HepG2 (cell line): ENCODE results near the gene CTTNBP2NL. TPM values are rescaled to one million over a fixed set of nuclear protein-coding genes. Genes with fewer than 3 reads are reported as not detected.

Experiments
- ATAC-seq: fragments of 200-7000 bp; cut with Tn5 transposase; 3 replicates; pipeline ENCODE4 v1.9.1; 2020; ENCODE audit warnings: mild to moderate bottlenecking, moderate library complexity
- BruUV-seq: library from RNA; stranded (reverse); fragments of 400-500 nt; replicated peaks from 2 replicates; lab custom pipeline; 2021; lab: Mats Ljungman, UMichigan
- CTCF ChIA-PET: fragments of 300-600 bp; formaldehyde crosslinking; extraction: SDS; loops from one replicate; lab custom pipeline; 2021; ENCODE audit warnings: low total read pairs, inconsistent platforms, low intra/inter-chr PET ratio; lab: Yijun Ruan, JAX
- POLR2A ChIA-PET: fragments of 350-600 bp; sonication (Branson Sonifier 250); formaldehyde crosslinking; loops from one replicate; lab custom pipeline; 2020; ENCODE audit warnings: antibody characterized with exemption, inconsistent platforms; lab: Yijun Ruan, JAX
- DNase-seq: peaks from one replicate; pipeline ENCODE4 v3.0.0-alpha.2; 2015; ENCODE audit warnings: low spot score
- FAIRE-seq: peaks from 3 replicates; lab custom pipeline; 2011; peaks lifted over from hg19 to GRCh38; lab: Jason Lieb, UNC
- H2AFZ ChIP-seq: one replicate; pipeline ENCODE4 v1.6.1; 2011; ENCODE audit warnings: low read length, inconsistent platforms
- H3K27ac ChIP-seq: fragments of 300-600 bp; 3 replicates; pipeline ENCODE4 v1.8.0; 2011; ENCODE audit warnings: mixed run types, mild to moderate bottlenecking, mixed read lengths, low read length, inconsistent platforms; ENCODE audit not compliant: insufficient read depth; ENCODE audit errors: extremely low read length
- H3K27me3 ChIP-seq, 2 experiments: fragments of 200-600 bp in 1 of 2; 2 replicates in 1 of 2; 3 replicates in 1 of 2; pipeline versions ENCODE4 v1.6.0 to v1.8.0; 2011; ENCODE audit warnings: low read length in 2 of 2, mild to moderate bottlenecking in 2 of 2, moderate library complexity in 2 of 2, inconsistent platforms in 1 of 2; ENCODE audit not compliant: insufficient read depth in 2 of 2, control insufficient read depth in 1 of 2
- H3K36me3 ChIP-seq, 2 experiments: fragments of 200-600 bp in 1 of 2; replicated peaks in 1 of 2; 2 replicates in 1 of 2; 3 replicates in 1 of 2; pipeline versions ENCODE4 v1.5.1 to v1.8.0; 2011; ENCODE audit warnings: low read length in 2 of 2, inconsistent platforms in 1 of 2; ENCODE audit not compliant: insufficient read depth in 2 of 2, control insufficient read depth in 1 of 2
- H3K4me1 ChIP-seq: 2 replicates; pipeline ENCODE4 v1.5.1; 2012; ENCODE audit warnings: low read length, inconsistent platforms; ENCODE audit not compliant: insufficient read depth
- H3K4me2 ChIP-seq: 2 replicates; pipeline ENCODE4 v1.6.0; 2011; ENCODE audit warnings: low read depth, low read length, inconsistent platforms
- H3K4me3 ChIP-seq, 3 experiments: fragments of 200-600 bp in 1 of 3; sonication (generic), shearing (Covaris generic) in 1 of 3; replicated peaks in 1 of 3; 2 replicates each; pipeline ENCODE4 v1.5.1; 2011 to 2016; ENCODE audit warnings: low read length in 3 of 3, inconsistent platforms in 2 of 3, low read depth in 2 of 3, mild to moderate bottlenecking in 2 of 3, control low read depth in 1 of 3, mixed read lengths in 1 of 3; ENCODE audit not compliant: insufficient read depth in 1 of 3
- H3K79me2 ChIP-seq: one replicate; pipeline ENCODE4 v1.6.1; 2011; ENCODE audit warnings: low read length, inconsistent platforms; ENCODE audit not compliant: insufficient read depth
- H3K9ac ChIP-seq: 2 replicates; pipeline ENCODE4 v1.6.0; 2011; ENCODE audit warnings: mild to moderate bottlenecking, low read depth, low read length, inconsistent platforms; ENCODE audit not compliant: insufficient read depth
- H3K9me3 ChIP-seq: 2 replicates; pipeline ENCODE4 v1.5.1; 2012; ENCODE audit warnings: mild to moderate bottlenecking, low read length
- H4K20me1 ChIP-seq: 2 replicates; pipeline ENCODE4 v1.6.0; 2011; ENCODE audit warnings: inconsistent platforms, mild to moderate bottlenecking, low read length, moderate library complexity; ENCODE audit not compliant: insufficient read depth
- ARHGAP35 ChIP-seq: sonication (generic); formaldehyde crosslinking; IDR thresholded peaks from 2 replicates; pipeline ENCODE4 v1.9.0; 2022; ENCODE audit warnings: mild to moderate bottlenecking, inconsistent platforms, moderate library complexity, missing genetic modification reagents, borderline replicate concordance
- ARNT2 ChIP-seq: sonication (generic); formaldehyde crosslinking; IDR thresholded peaks from 2 replicates; pipeline ENCODE4 v1.8.0; 2022; ENCODE audit warnings: mild to moderate bottlenecking, low read depth, missing genetic modification reagents, moderate library complexity
- FOXK1 ChIP-seq: sonication (generic); formaldehyde crosslinking; IDR thresholded peaks from 2 replicates; pipeline ENCODE4 v1.4.0; 2020; ENCODE audit warnings: low read depth, missing genetic modification reagents, borderline replicate concordance
- HDAC6 ChIP-seq: fragments of 200-600 bp; sonication (generic); IDR thresholded peaks from 2 replicates; pipeline ENCODE4 v1.7.0; 2017; ENCODE audit warnings: mild to moderate bottlenecking, antibody characterized with exemption, low read length, low read depth
- KAT2B ChIP-seq: fragments of 150-350 bp; IDR thresholded peaks from 2 replicates; pipeline ENCODE4 v1.6.1; 2014; ENCODE audit warnings: low read depth, low read length, borderline replicate concordance
- KDM6A ChIP-seq: IDR thresholded peaks from 2 replicates; pipeline ENCODE4 v1.6.1; 2016; ENCODE audit warnings: low read depth
- MED8 ChIP-seq: sonication (generic); formaldehyde crosslinking; IDR thresholded peaks from 2 replicates; pipeline ENCODE4 v1.8.1; 2023; ENCODE audit warnings: mild to moderate bottlenecking, missing genetic modification reagents; ENCODE audit not compliant: insufficient replicate concordance
- SMARCE1 ChIP-seq: fragments of 450-650 bp; IDR thresholded peaks from 2 replicates; pipeline ENCODE4 v1.6.1; 2017; ENCODE audit warnings: borderline replicate concordance
- SP2 ChIP-seq: sonication (generic); formaldehyde crosslinking; IDR thresholded peaks from 2 replicates; pipeline ENCODE4 v1.5.1; 2020; ENCODE audit warnings: mild to moderate bottlenecking, missing genetic modification reagents
- SRSF9 ChIP-seq: fragments of 200-400 bp; formaldehyde crosslinking; IDR thresholded peaks from 2 replicates; pipeline ENCODE4 v1.6.1; 2018; ENCODE audit warnings: borderline replicate concordance, mild to moderate bottlenecking, low read depth, low read length; ENCODE audit not compliant: insufficient read depth, poor library complexity, severe bottlenecking
- TEAD3 ChIP-seq: optimal IDR thresholded peaks from 2 replicates; pipeline ENCODE3; 2016; ENCODE audit warnings: borderline replicate concordance
- ZEB1 ChIP-seq: IDR thresholded peaks from 2 replicates; pipeline ENCODE4 v1.6.1; 2012; ENCODE audit warnings: mild to moderate bottlenecking, low read depth, inconsistent platforms; ENCODE audit not compliant: insufficient replicate concordance
- ZFP90 ChIP-seq: sonication (generic); formaldehyde crosslinking; IDR thresholded peaks from 2 replicates; pipeline ENCODE4 v1.8.0; 2022; ENCODE audit warnings: missing genetic modification reagents, mild to moderate bottlenecking, inconsistent platforms, borderline replicate concordance
- ZNF12 ChIP-seq: sonication (generic); formaldehyde crosslinking; IDR thresholded peaks from 2 replicates; pipeline ENCODE4 v1.5.0; 2020; ENCODE audit warnings: missing genetic modification reagents
- ZNF274 ChIP-seq: sonication (generic); formaldehyde crosslinking; IDR thresholded peaks from 2 replicates; pipeline ENCODE4 v1.5.1; 2020; ENCODE audit warnings: mild to moderate bottlenecking, missing genetic modification reagents
- ZNF44 ChIP-seq: sonication (generic); formaldehyde crosslinking; IDR thresholded peaks from 2 replicates; pipeline ENCODE4 v1.5.1; 2020; ENCODE audit warnings: mild to moderate bottlenecking, missing genetic modification reagents
- ZNF674 ChIP-seq: sonication (generic); formaldehyde crosslinking; IDR thresholded peaks from 2 replicates; pipeline ENCODE4 v1.5.0; 2020; ENCODE audit warnings: low read depth, mild to moderate bottlenecking, missing genetic modification reagents
- WGBS: methylation state at CpG from one replicate; pipeline ENCODE4 v1.1.6; 2017; ENCODE audit warnings: low lambda C conversion rate; 5-methylcytosine and 5-hydroxymethylcytosine counted together
- in situ Hi-C: cut with HindIII; loops from 2 replicates; pipeline ENCODE4 v1.10.0; 2017; ENCODE audit warnings: low pct_unique_long_range_greater_than_20kb; ENCODE audit not compliant: extremely low pct_ligation_motif_present
- intact Hi-C: fragments of 100-400 bp; cut with micrococcal nuclease; formaldehyde crosslinking; loops from one replicate; pipeline ENCODE4 v1.10.0; 2022; ENCODE audit not compliant: unreplicated experiment
- polyA plus RNA-seq, 8 experiments: library from polyadenylated mRNA; depleted of rRNA in 3 of 8; stranded (reverse) in 7 of 8; unstranded in 1 of 8; fragments of >200 nt; fragmentation: Illumina TruSeq in 4 of 8; extraction: Trizol in 4 of 8; gene quantifications; 2 replicates each; pipeline versions ENCODE4 v1.2.1 to v1.2.3, GENCODE V29; 2011 to 2016; ENCODE audit warnings: low read depth in 4 of 8, missing spikeins in 1 of 8, mixed read lengths in 1 of 8; ENCODE audit not compliant: insufficient read depth in 1 of 8
- total RNA-seq, 5 experiments: library from RNA; depleted of rRNA; stranded (reverse); fragments of >200 nt; fragmentation: Illumina TruSeq; extraction: Trizol; gene quantifications; 2 replicates each; pipeline ENCODE4 v1.2.3, GENCODE V29; 2016; ENCODE audit warnings: low read depth in 1 of 5
- TF ChIP-seq, protein P1 (sequence below): sonication (generic); formaldehyde crosslinking; IDR thresholded peaks from 2 replicates; pipeline ENCODE4 v1.4.0; 2020; ENCODE audit warnings: missing genetic modification reagents
- TF ChIP-seq, protein P2 (sequence below): sonication (generic); formaldehyde crosslinking; IDR thresholded peaks from 2 replicates; pipeline ENCODE4 v1.5.1; 2020; ENCODE audit warnings: mild to moderate bottlenecking, missing genetic modification reagents, borderline replicate concordance

The CTTNBP2NL gene
- total and polyA plus RNA-seq, 2 of the 13 experiments (the other 11 are each of a cell fraction or from before 2014, with no cell fraction given), result 2.1 to 4.1 TPM

DNA sequence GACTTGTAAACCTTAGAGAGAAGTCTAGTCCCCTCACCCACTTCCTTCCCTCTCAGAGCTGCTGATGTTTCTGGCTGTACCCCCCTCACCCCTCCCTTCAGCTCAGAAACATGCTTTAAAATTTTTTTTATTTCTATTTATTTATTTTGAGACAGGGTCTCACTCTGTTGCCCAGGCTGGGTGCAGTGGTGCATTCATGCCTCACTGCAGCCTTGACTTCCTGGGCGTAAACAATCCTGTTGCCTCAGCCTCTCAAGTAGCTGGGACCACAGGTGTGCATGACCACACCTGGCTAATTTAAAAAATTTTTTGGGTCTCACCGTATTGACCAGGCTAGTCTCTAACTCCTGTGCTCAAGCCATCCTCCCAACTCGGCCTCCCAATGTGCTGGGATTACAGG is 109.9 kb downstream of the CTTNBP2NL start:
- Histone ChIP-seq H4K20me1 (peaks cover 2% of the 10 kb centered on the region; the same call in 1 of the 2 replicates), H2AFZ (no peak overlapping the region), H3K4me2 (no peak overlapping the region), H3K79me2 (no peaks in the 10 kb centered on the region), H3K9ac (no peak overlapping the region), H3K27me3 (peaks cover 18 to 90% of the 10 kb centered on the region in 2 experiments; a peak in 4 of 5 replicates), H3K9me3 (no peaks in the 10 kb centered on the region), H3K27ac (no peak overlapping the region), H3K4me3 (no peak overlapping the region)
- intact Hi-C loops (no loop called here), in situ Hi-C loops (loop anchor here (10.0 kb wide), 1 partner anchor 199 kb away; the partner anchor contains the start of gene RHOC)
- FAIRE-seq (no peak), DNase-seq (no peak)
- CTCF ChIA-PET, result no interaction called here
- 30% methylated on average over 3 of the region's 3 CpGs for WGBS
- POLR2A ChIA-PET, result no interaction called here
- BruUV-seq, result no TSS peak
- TF ChIP-seq, protein P1, sequence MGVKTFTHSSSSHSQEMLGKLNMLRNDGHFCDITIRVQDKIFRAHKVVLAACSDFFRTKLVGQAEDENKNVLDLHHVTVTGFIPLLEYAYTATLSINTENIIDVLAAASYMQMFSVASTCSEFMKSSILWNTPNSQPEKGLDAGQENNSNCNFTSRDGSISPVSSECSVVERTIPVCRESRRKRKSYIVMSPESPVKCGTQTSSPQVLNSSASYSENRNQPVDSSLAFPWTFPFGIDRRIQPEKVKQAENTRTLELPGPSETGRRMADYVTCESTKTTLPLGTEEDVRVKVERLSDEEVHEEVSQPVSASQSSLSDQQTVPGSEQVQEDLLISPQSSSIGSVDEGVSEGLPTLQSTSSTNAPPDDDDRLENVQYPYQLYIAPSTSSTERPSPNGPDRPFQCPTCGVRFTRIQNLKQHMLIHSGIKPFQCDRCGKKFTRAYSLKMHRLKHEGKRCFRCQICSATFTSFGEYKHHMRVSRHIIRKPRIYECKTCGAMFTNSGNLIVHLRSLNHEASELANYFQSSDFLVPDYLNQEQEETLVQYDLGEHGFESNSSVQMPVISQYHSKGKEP (CRISPR knock-in tag), result no peak
- TF ChIP-seq, protein P2, sequence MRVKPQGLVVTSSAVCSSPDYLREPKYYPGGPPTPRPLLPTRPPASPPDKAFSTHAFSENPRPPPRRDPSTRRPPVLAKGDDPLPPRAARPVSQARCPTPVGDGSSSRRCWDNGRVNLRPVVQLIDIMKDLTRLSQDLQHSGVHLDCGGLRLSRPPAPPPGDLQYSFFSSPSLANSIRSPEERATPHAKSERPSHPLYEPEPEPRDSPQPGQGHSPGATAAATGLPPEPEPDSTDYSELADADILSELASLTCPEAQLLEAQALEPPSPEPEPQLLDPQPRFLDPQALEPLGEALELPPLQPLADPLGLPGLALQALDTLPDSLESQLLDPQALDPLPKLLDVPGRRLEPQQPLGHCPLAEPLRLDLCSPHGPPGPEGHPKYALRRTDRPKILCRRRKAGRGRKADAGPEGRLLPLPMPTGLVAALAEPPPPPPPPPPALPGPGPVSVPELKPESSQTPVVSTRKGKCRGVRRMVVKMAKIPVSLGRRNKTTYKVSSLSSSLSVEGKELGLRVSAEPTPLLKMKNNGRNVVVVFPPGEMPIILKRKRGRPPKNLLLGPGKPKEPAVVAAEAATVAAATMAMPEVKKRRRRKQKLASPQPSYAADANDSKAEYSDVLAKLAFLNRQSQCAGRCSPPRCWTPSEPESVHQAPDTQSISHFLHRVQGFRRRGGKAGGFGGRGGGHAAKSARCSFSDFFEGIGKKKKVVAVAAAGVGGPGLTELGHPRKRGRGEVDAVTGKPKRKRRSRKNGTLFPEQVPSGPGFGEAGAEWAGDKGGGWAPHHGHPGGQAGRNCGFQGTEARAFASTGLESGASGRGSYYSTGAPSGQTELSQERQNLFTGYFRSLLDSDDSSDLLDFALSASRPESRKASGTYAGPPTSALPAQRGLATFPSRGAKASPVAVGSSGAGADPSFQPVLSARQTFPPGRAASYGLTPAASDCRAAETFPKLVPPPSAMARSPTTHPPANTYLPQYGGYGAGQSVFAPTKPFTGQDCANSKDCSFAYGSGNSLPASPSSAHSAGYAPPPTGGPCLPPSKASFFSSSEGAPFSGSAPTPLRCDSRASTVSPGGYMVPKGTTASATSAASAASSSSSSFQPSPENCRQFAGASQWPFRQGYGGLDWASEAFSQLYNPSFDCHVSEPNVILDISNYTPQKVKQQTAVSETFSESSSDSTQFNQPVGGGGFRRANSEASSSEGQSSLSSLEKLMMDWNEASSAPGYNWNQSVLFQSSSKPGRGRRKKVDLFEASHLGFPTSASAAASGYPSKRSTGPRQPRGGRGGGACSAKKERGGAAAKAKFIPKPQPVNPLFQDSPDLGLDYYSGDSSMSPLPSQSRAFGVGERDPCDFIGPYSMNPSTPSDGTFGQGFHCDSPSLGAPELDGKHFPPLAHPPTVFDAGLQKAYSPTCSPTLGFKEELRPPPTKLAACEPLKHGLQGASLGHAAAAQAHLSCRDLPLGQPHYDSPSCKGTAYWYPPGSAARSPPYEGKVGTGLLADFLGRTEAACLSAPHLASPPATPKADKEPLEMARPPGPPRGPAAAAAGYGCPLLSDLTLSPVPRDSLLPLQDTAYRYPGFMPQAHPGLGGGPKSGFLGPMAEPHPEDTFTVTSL (CRISPR knock-in tag), result no peak
- no peak for TF ChIP-seq SP2
- no peak for TF ChIP-seq FOXK1 (CRISPR knock-in tag)
- no peak for TF ChIP-seq ARHGAP35 (CRISPR knock-in tag)
- no peak for TF ChIP-seq KAT2B
- no peak for TF ChIP-seq HDAC6
- no peak for TF ChIP-seq ZEB1
- no peak for TF ChIP-seq ZNF274 (CRISPR knock-in tag)
- no peak for TF ChIP-seq ZFP90 (CRISPR knock-in tag)
- no peak for TF ChIP-seq SRSF9
- no peak for TF ChIP-seq MED8 (CRISPR knock-in tag)
- TF ChIP-seq KDM6A, result no peak
- no peak for TF ChIP-seq SMARCE1
- no peak for TF ChIP-seq ZNF674 (CRISPR knock-in tag)
- TF ChIP-seq TEAD3 (CRISPR knock-in tag), result no peak
- TF ChIP-seq ZNF12 (CRISPR knock-in tag), result no peak
- no peak for TF ChIP-seq ARNT2 (CRISPR knock-in tag)
- TF ChIP-seq ZNF44, result no peak
- TF ChIP-seq, all 625 proteins: peak for 0
- ATAC-seq, result no peak
- Histone ChIP-seq H3K36me3 (no peaks in the 10 kb centered on the region), H3K4me1 (peaks cover 28% of the 10 kb centered on the region)
